ENCODE measurements around the gene ABCC5. TPM values are rescaled to one million over a fixed set of nuclear protein-coding genes. Genes with fewer than 3 reads are reported as not detected.

Gene ABCC5
- 10 to 100 TPM; 42.3 to 42.6 TPM for total RNA-seq
- 10 to 100 TPM in 1 of 2 donors, 1 to 10 TPM in 1; 9.1 to 12.3 TPM for polyA plus RNA-seq

DNA sequence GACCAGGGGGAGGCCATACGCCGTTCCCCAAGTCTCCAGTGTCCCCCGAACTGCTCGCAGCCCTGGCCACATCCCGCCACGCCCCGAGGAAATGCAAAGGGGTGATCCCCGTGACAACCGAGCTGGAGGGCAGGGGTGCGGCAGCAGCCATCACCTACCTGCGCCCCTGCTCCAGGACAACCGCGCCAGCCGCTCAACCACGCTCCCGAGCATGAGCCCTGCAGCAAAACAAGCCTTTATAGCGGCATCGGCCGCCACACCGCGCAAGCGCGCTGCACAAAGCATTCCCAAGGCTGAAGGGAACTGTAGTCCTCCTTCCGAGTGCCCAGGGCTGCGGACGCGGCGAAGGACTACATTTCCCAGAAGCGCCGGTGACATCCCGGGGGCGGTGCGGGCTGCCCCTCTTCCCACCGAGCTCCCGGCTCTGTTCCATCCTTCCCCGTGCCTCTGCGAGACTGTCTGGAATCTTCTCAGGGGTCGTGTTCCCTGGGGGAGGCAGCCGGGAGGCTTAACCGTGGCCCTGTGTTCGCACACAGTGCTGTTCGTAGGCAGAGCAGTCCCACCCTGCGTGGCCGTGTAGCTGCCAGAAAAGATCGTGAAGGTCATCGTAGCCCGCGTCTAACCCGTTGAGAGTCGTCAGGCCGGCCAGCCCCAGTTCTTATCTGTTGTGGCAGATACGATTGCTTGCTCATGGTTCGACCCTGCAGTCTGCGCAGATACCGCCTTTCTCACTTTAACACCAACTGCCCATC lies at the start of gene ABCC5:
Gene ABCC5, minus strand, starts transcription at position 213 of the 752 bp plus-strand sequence. CDS start 3,492 bp downstream, outside the sequence.
- Histone ChIP-seq H3K27ac (ENCODE audit: low read depth, low read length) (peak within 1 kb of the TSS; percentile 43), H3K4me3 (ENCODE audit: low read length in 2 of 2) (peak within 1 kb of the TSS; percentile 93 to 96), H3K27me3 (ENCODE audit: insufficient read depth, low read length) (no peaks in the 10 kb centered on the region), H3K4me1 (ENCODE audit: insufficient read depth, low read length) (peaks cover 17% of the 10 kb centered on the region), H3K36me3 (ENCODE audit: insufficient read depth, low read length) (no peaks in the 10 kb centered on the region), H3K9me3 (ENCODE audit: control insufficient read depth in 1 of 2, low read length in 2 of 2) (no peaks in the 10 kb centered on the region)
- peak within 1 kb of the TSS; percentile 90 to 96 (median 93) for H3K27ac Mint-ChIP-seq
- peak within 1 kb of the TSS; percentile 98 to 100 (median 100) for H3K4me3 Mint-ChIP-seq
- intact Hi-C loops (cut with micrococcal nuclease): loop anchor here (1.0 to 5.0 kb wide), 6 partner anchors 117 to 281 kb away; partner anchors contain the start of genes ABCF3, ALG3, AP2M1 and EEF1AKMT4
- peak; percentile 79 to 84 (median 82) for DNase-seq
- peaks cover 6 to 8% of the 10 kb centered on the region in 2 donors for H3K27me3 Mint-ChIP-seq
- POLR2A ChIA-PET (ENCODE audit: partially characterized antibody): interaction anchor here (0.7 to 1.0 kb wide), 4 partner anchors 10 to 134 kb away, joined by 3 to 4 read pairs (median 3); no protein-coding TSS in a partner anchor
- H3K4me1 Mint-ChIP-seq: peaks cover 16 to 35% (median 24%) of the 10 kb centered on the region in 4 donors
- H3K36me3 Mint-ChIP-seq: peaks cover 8 to 14% of the 10 kb centered on the region in 2 donors
- CTCF ChIA-PET (ENCODE audit: partially characterized antibody): interaction anchor here (0.6 to 6.2 kb wide), 15 partner anchors 11 to 353 kb away, joined by 3 to 36 read pairs (median 4); partner anchors contain the start of genes EIF2B5 and PARL
- peaks cover 0 to 2% (median 0%) of the 10 kb centered on the region in 8 donors for H3K9me3 Mint-ChIP-seq

DNA sequence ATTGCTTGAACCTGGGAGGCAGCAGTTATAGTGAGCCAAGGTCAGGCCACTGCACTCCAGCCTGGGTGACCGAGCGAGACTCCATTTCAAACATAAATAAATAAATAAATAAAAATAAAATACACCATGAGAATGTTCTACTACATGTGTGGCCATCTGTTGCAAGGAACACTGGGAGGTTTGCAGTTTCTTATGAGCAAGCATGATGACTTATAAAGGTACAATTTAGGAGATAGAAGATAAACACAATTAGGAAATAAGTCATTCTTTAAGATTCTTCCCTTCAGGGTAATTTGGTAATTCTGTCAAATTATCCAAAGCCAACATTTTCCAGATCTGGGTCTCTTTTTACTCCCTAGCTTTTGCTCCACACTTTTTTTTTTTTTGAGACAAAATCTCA lies 48.5 kb upstream of the ABCC5 start:
- no peak for DNase-seq

GRCh38 chr3:184062637-184063036 lies 45.0 kb upstream of the ABCC5 start:
- intact Hi-C loops (cut with micrococcal nuclease): no loop called here
- H3K9me3 Mint-ChIP-seq: no peaks in the 10 kb centered on the region
- H3K27me3 Mint-ChIP-seq: no peaks in the 10 kb centered on the region
- H3K4me1 Mint-ChIP-seq: no peaks in the 10 kb centered on the region
- H3K36me3 Mint-ChIP-seq: no peaks in the 10 kb centered on the region
- H3K9me3 ChIP-seq (ENCODE audit: control insufficient read depth in 1 of 2, low read length in 2 of 2): no peaks in the 10 kb centered on the region
- H3K4me3 ChIP-seq (ENCODE audit: low read length in 2 of 2): no peak overlapping the region
- POLR2A ChIA-PET (ENCODE audit: partially characterized antibody): no interaction called here
- no peaks in the 10 kb centered on the region for H3K27me3 ChIP-seq (ENCODE audit: insufficient read depth, low read length)
- H3K4me3 Mint-ChIP-seq: no peak overlapping the region
- H3K36me3 ChIP-seq (ENCODE audit: insufficient read depth, low read length): no peaks in the 10 kb centered on the region
- CTCF ChIA-PET (ENCODE audit: partially characterized antibody): no interaction called here
- H3K27ac ChIP-seq (ENCODE audit: low read depth, low read length): no peak overlapping the region
- no peak overlapping the region for H3K27ac Mint-ChIP-seq
- DNase-seq: no peak
- H3K4me1 ChIP-seq (ENCODE audit: insufficient read depth, low read length): no peaks in the 10 kb centered on the region

More for the DNA sequence above, 48.5 kb upstream of the ABCC5 start:
- Histone ChIP-seq H3K27ac (ENCODE audit: low read depth, low read length) (no peak overlapping the region), H3K4me3 (ENCODE audit: low read length in 2 of 2) (no peak overlapping the region), H3K36me3 (ENCODE audit: insufficient read depth, low read length) (no peaks in the 10 kb centered on the region), H3K27me3 (ENCODE audit: insufficient read depth, low read length) (no peaks in the 10 kb centered on the region), H3K9me3 (ENCODE audit: control insufficient read depth in 1 of 2, low read length in 2 of 2) (no peaks in the 10 kb centered on the region), H3K4me1 (ENCODE audit: insufficient read depth, low read length) (no peaks in the 10 kb centered on the region)
- no peaks in the 10 kb centered on the region for H3K4me1 Mint-ChIP-seq
- no peak overlapping the region for H3K27ac Mint-ChIP-seq
- H3K9me3 Mint-ChIP-seq: peaks cover 0 to 13% (median 5%) of the 10 kb centered on the region in 8 donors
- H3K27me3 Mint-ChIP-seq: peaks cover 4 to 6% of the 10 kb centered on the region in 2 donors
- no peak overlapping the region for H3K4me3 Mint-ChIP-seq
- POLR2A ChIA-PET (ENCODE audit: partially characterized antibody): no interaction called here
- intact Hi-C loops (cut with micrococcal nuclease): no loop called here
- H3K36me3 Mint-ChIP-seq: peaks cover 0 to 5% of the 10 kb centered on the region in 2 donors
- CTCF ChIA-PET (ENCODE audit: partially characterized antibody): no interaction called here

GRCh38 chr3:184059424-184059823 lies 41.7 kb upstream of the ABCC5 start:
- POLR2A ChIA-PET (ENCODE audit: partially characterized antibody): no interaction called here
- Histone ChIP-seq H3K27ac (ENCODE audit: low read depth, low read length) (no peak overlapping the region), H3K27me3 (ENCODE audit: insufficient read depth, low read length) (no peaks in the 10 kb centered on the region), H3K36me3 (ENCODE audit: insufficient read depth, low read length) (no peaks in the 10 kb centered on the region), H3K4me1 (ENCODE audit: insufficient read depth, low read length) (no peaks in the 10 kb centered on the region), H3K4me3 (ENCODE audit: low read length in 2 of 2) (no peak overlapping the region), H3K9me3 (ENCODE audit: control insufficient read depth in 1 of 2, low read length in 2 of 2) (no peaks in the 10 kb centered on the region)
- Mint-ChIP-seq H3K36me3 (no peaks in the 10 kb centered on the region), H3K4me1 (no peaks in the 10 kb centered on the region), H3K27me3 (no peaks in the 10 kb centered on the region), H3K9me3 (peaks cover 0 to 1% (median 0%) of the 10 kb centered on the region in 8 donors), H3K4me3 (no peak overlapping the region), H3K27ac (no peak overlapping the region)
- DNase-seq: no peak
- intact Hi-C loops (cut with micrococcal nuclease): no loop called here
- CTCF ChIA-PET (ENCODE audit: partially characterized antibody): no interaction called here

DNA sequence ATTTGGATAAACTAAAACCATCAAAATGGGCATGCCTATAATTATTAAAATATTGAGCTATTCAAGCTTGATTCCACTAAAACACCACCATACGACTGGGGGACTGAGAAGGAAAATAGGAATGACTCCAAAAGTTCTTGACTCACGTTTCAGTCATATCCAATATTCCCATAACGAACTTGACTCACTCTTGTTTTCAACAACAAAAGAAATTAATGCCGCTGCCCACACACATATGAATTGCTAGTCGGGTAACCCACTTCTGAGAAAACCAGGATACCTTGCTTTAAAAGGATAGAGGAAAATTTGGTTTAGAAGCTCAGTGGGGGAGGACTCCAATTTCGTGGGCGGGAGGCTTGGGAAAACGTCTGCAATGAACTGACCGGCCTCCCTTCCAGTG lies 40.3 kb upstream of the ABCC5 start:
- no peak for DNase-seq
- Histone ChIP-seq H3K27ac (ENCODE audit: low read depth, low read length) (no peak overlapping the region), H3K36me3 (ENCODE audit: insufficient read depth, low read length) (no peaks in the 10 kb centered on the region), H3K4me1 (ENCODE audit: insufficient read depth, low read length) (no peaks in the 10 kb centered on the region), H3K4me3 (ENCODE audit: low read length in 2 of 2) (no peak overlapping the region), H3K27me3 (ENCODE audit: insufficient read depth, low read length) (no peaks in the 10 kb centered on the region), H3K9me3 (ENCODE audit: control insufficient read depth in 1 of 2, low read length in 2 of 2) (no peaks in the 10 kb centered on the region)
- Mint-ChIP-seq H3K4me1 (no peaks in the 10 kb centered on the region), H3K9me3 (peaks cover 0 to 1% (median 0%) of the 10 kb centered on the region in 8 donors), H3K36me3 (no peaks in the 10 kb centered on the region), H3K27ac (no peak overlapping the region), H3K27me3 (no peaks in the 10 kb centered on the region), H3K4me3 (no peak overlapping the region)
- intact Hi-C loops (cut with micrococcal nuclease): no loop called here
- ChIA-PET CTCF (ENCODE audit: partially characterized antibody) (no interaction called here), POLR2A (ENCODE audit: partially characterized antibody) (interaction anchor here (0.8 kb wide), 1 partner anchor 40 kb away, joined by 3 read pairs; the partner anchor contains the start of gene ABCC5)

GRCh38 chr3:184052767-184053166 lies 35.1 kb upstream of the ABCC5 start, which contains the start of gene HTR3C:
HTR3C (plus strand) TSS chr3:184053047; CDS start chr3:184053081, 34 bp downstream.
- no peak within 1 kb of the TSS for H3K27ac ChIP-seq (ENCODE audit: low read depth, low read length)
- Mint-ChIP-seq H3K4me1 (peaks cover 0 to 1% (median 0%) of the 10 kb centered on the region in 4 donors), H3K4me3 (no peak within 1 kb of the TSS), H3K27ac (no peak within 1 kb of the TSS), H3K9me3 (peaks cover 0 to 3% (median 0%) of the 10 kb centered on the region in 8 donors), H3K27me3 (peaks cover 4 to 13% of the 10 kb centered on the region in 2 donors), H3K36me3 (no peaks in the 10 kb centered on the region)
- H3K4me3 ChIP-seq (ENCODE audit: low read length in 2 of 2): no peak within 1 kb of the TSS
- ChIA-PET POLR2A (ENCODE audit: partially characterized antibody) (no interaction called here), CTCF (ENCODE audit: partially characterized antibody) (no interaction called here)
- no peaks in the 10 kb centered on the region for H3K4me1 ChIP-seq (ENCODE audit: insufficient read depth, low read length)
- intact Hi-C loops (cut with micrococcal nuclease): no loop called here
- H3K9me3 ChIP-seq (ENCODE audit: control insufficient read depth in 1 of 2, low read length in 2 of 2): no peaks in the 10 kb centered on the region
- H3K27me3 ChIP-seq (ENCODE audit: insufficient read depth, low read length): no peaks in the 10 kb centered on the region
- no peak for DNase-seq
- H3K36me3 ChIP-seq (ENCODE audit: insufficient read depth, low read length): no peaks in the 10 kb centered on the region

- ChIA-PET POLR2A (ENCODE audit: partially characterized antibody) (no interaction called here), CTCF (ENCODE audit: partially characterized antibody) (no interaction called here)
- Mint-ChIP-seq H3K36me3 (no peaks in the 10 kb centered on the region), H3K4me1 (peaks cover 0 to 1% (median 0%) of the 10 kb centered on the region in 4 donors), H3K27me3 (peaks cover 4 to 13% of the 10 kb centered on the region in 2 donors), H3K9me3 (peaks cover 0 to 2% (median 0%) of the 10 kb centered on the region in 8 donors), H3K27ac (no peak overlapping the region), H3K4me3 (no peak overlapping the region)
- Histone ChIP-seq H3K27ac (ENCODE audit: low read depth, low read length) (no peak overlapping the region), H3K4me3 (ENCODE audit: low read length in 2 of 2) (no peak overlapping the region), H3K9me3 (ENCODE audit: control insufficient read depth in 1 of 2, low read length in 2 of 2) (no peaks in the 10 kb centered on the region), H3K4me1 (ENCODE audit: insufficient read depth, low read length) (no peaks in the 10 kb centered on the region), H3K27me3 (ENCODE audit: insufficient read depth, low read length) (no peaks in the 10 kb centered on the region), H3K36me3 (ENCODE audit: insufficient read depth, low read length) (no peaks in the 10 kb centered on the region)
- intact Hi-C loops (cut with micrococcal nuclease): no loop called here
- DNase-seq: no peak
These were observed 32.6 kb upstream of the ABCC5 start for GRCh38 chr3:184050217-184050847.

All from CD4-positive, alpha-beta memory T cell (primary cell).